GM18526 (cell line): ENCODE results near the gene DAP3.

Experiments
- POLR2A ChIP-seq: IDR thresholded peaks from 3 replicates; pipeline ENCODE4 v1.6.1; 2011; ENCODE audit not compliant: insufficient read length; ENCODE audit errors: extremely low read depth

Gene DAP3

GRCh38 chr1:155680531-155680930 lies 8.4 kb upstream of the DAP3 start:
- TF ChIP-seq POLR2A, result no peak

- TF ChIP-seq POLR2A, result no peak
These were observed 7.1 kb upstream of the DAP3 start for GRCh38 chr1:155681776-155682175.

GRCh38 chr1:155688324-155689080 lies 389 bp upstream of the DAP3 start, which contains the start of gene YY1AP1:
TSS of gene YY1AP1 (minus strand) at chr1:155688774. CDS start at chr1:155680436, 8,338 bp downstream.
- TF ChIP-seq POLR2A, result no peak

- no peak for TF ChIP-seq POLR2A
These were observed 3.2 kb downstream of the DAP3 start for GRCh38 chr1:155691992-155692528.

GRCh38 chr1:155694167-155694566 lies 5.3 kb downstream of the DAP3 start:
- no peak for TF ChIP-seq POLR2A

GRCh38 chr1:155695072-155695471 lies 6.2 kb downstream of the DAP3 start:
- TF ChIP-seq POLR2A, result no peak

- no peak for TF ChIP-seq POLR2A
These were observed 6.7 kb downstream of the DAP3 start for GRCh38 chr1:155695608-155696007.

GRCh38 chr1:155696524-155696923 lies 7.6 kb downstream of the DAP3 start:
- no peak for TF ChIP-seq POLR2A

GRCh38 chr1:155697046-155697445 lies 8.2 kb downstream of the DAP3 start:
- TF ChIP-seq POLR2A, result no peak

- TF ChIP-seq POLR2A, result no peak
These were observed 9.6 kb downstream of the DAP3 start for GRCh38 chr1:155698382-155699038.

- TF ChIP-seq POLR2A, result no peak
These were observed 14.3 kb downstream of the DAP3 start for GRCh38 chr1:155703216-155703615.

GRCh38 chr1:155706139-155706538 lies 17.2 kb downstream of the DAP3 start:
- TF ChIP-seq POLR2A, result no peak

GRCh38 chr1:155709391-155709790 lies 20.5 kb downstream of the DAP3 start:
- no peak for TF ChIP-seq POLR2A

- TF ChIP-seq POLR2A, result no peak
These were observed 24.2 kb downstream of the DAP3 start for GRCh38 chr1:155713075-155713474.

GRCh38 chr1:155715777-155716176 lies 26.9 kb downstream of the DAP3 start:
- TF ChIP-seq POLR2A, result no peak

- no peak for TF ChIP-seq POLR2A
These were observed 28.1 kb downstream of the DAP3 start for GRCh38 chr1:155717041-155717440.
